Breast epithelium (tissue), 4 donors: ENCODE results near the gene RAB44. TPM values are rescaled to one million over a fixed set of nuclear protein-coding genes. Genes with fewer than 3 reads are reported as not detected.

Experiments
- DNase-seq, 2 donors: peaks; one replicate each; pipeline ENCODE4 v3.0.0-alpha.2; 2019; ENCODE audit warnings: low spot score in 2 of 2
- H3K27ac ChIP-seq, 2 donors: fragments of 200-600 bp; sonication (generic) in 1 of 2; one replicate each; pipeline ENCODE4 v1.5.1; 2016 to 2019; ENCODE audit warnings: mild to moderate bottlenecking in 1 of 2
- H3K27me3 ChIP-seq, 2 donors: fragments of 200-600 bp; sonication (generic) in 1 of 2; one replicate each; pipeline versions ENCODE4 v1.5.1 to v1.6.0; 2017 to 2019; ENCODE audit warnings: control low read depth in 1 of 2, mild to moderate bottlenecking in 1 of 2
- H3K36me3 ChIP-seq: fragments of 200-600 bp; one replicate; pipeline ENCODE4 v1.5.1; 2019
- H3K4me1 ChIP-seq, 2 donors: fragments of 200-600 bp; sonication (generic); one replicate each; pipeline ENCODE4 v1.5.1; 2016 to 2019; ENCODE audit warnings: control low read depth in 1 of 2
- H3K4me3 ChIP-seq, 3 donors: fragments of 200-600 bp; sonication (generic); 1 replicate in 2 of 3; 2 replicates in 1 of 3; pipeline ENCODE4 v1.5.1; 2016 to 2019; ENCODE audit warnings: mild to moderate bottlenecking in 3 of 3, moderate library complexity in 2 of 3
- H3K9me3 ChIP-seq, 2 donors: fragments of 200-600 bp; sonication (generic) in 1 of 2; one replicate each; pipeline ENCODE4 v1.5.1; 2016 to 2019; ENCODE audit warnings: control low read depth in 1 of 2
- POLR2A ChIP-seq: fragments of 450-650 bp; IDR thresholded peaks from one replicate; pipeline ENCODE4 v1.6.1; 2016; ENCODE audit warnings: antibody characterized with exemption, mild to moderate bottlenecking, moderate library complexity
- POLR2AphosphoS5 ChIP-seq, 3 donors: sonication (generic); formaldehyde crosslinking; IDR thresholded peaks; one replicate each; pipeline ENCODE4 v1.6.1; 2017; ENCODE audit warnings: antibody characterized with exemption in 3 of 3
- intact Hi-C: fragments of 100-400 bp; cut with DNase I; formaldehyde crosslinking; loops from one replicate; pipeline ENCODE4 v1.15.1; 2023; ENCODE audit warnings: low total_unique reads
- total RNA-seq, 3 donors: library from RNA; depleted of rRNA; stranded (reverse); fragments of >200 nt; gene quantifications; one replicate each; pipeline ENCODE4 v1.1.0, GENCODE V29; 2016
- TF ChIP-seq, protein P1 (sequence below), 3 donors: fragments of 450-650 bp; IDR thresholded peaks; one replicate each; pipeline ENCODE4 v1.5.1; 2016 to 2017; ENCODE audit warnings: antibody characterized with exemption in 3 of 3, mild to moderate bottlenecking in 3 of 3, moderate library complexity in 3 of 3

Gene RAB44
- total RNA-seq, 3 donors from 2014 or later: under 0.01 to 1.9 (median 0.29) TPM

GRCh38 chr6:36752886-36753506, 55.4 kb downstream of the RAB44 start:
- no peaks in the 10 kb centered on the region for H3K27me3 ChIP-seq
- H3K9me3 ChIP-seq: no peaks in the 10 kb centered on the region
- H3K36me3 ChIP-seq: no peaks in the 10 kb centered on the region
- DNase-seq: no peak
- intact Hi-C loops: loop anchor here (10.0 kb wide), 1 partner anchor 118 kb away; no protein-coding TSS in a partner anchor
- H3K27ac ChIP-seq: no peak overlapping the region
- H3K4me1 ChIP-seq: peaks cover 0 to 7% of the 10 kb centered on the region in 2 donors
- TF ChIP-seq, protein P1, sequence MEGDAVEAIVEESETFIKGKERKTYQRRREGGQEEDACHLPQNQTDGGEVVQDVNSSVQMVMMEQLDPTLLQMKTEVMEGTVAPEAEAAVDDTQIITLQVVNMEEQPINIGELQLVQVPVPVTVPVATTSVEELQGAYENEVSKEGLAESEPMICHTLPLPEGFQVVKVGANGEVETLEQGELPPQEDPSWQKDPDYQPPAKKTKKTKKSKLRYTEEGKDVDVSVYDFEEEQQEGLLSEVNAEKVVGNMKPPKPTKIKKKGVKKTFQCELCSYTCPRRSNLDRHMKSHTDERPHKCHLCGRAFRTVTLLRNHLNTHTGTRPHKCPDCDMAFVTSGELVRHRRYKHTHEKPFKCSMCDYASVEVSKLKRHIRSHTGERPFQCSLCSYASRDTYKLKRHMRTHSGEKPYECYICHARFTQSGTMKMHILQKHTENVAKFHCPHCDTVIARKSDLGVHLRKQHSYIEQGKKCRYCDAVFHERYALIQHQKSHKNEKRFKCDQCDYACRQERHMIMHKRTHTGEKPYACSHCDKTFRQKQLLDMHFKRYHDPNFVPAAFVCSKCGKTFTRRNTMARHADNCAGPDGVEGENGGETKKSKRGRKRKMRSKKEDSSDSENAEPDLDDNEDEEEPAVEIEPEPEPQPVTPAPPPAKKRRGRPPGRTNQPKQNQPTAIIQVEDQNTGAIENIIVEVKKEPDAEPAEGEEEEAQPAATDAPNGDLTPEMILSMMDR (IDR thresholded peaks at IDR 0.05): no peak
- no peak for TF ChIP-seq POLR2A
- no peak for TF ChIP-seq POLR2AphosphoS5 (IDR thresholded peaks at IDR 0.05)
- H3K4me3 ChIP-seq: no peak overlapping the region

- no peak overlapping the region for H3K4me3 ChIP-seq
- intact Hi-C loops: loop anchor here (10.0 kb wide), 1 partner anchor 119 kb away; no protein-coding TSS in a partner anchor
- no peak for DNase-seq
- H3K9me3 ChIP-seq: no peaks in the 10 kb centered on the region
- peaks cover 0 to 7% of the 10 kb centered on the region in 2 donors for H3K4me1 ChIP-seq
- no peak overlapping the region for H3K27ac ChIP-seq
- TF ChIP-seq, protein P1 (IDR thresholded peaks at IDR 0.05): no peak
- TF ChIP-seq POLR2AphosphoS5 (IDR thresholded peaks at IDR 0.05) (no peak), POLR2A (no peak)
- H3K27me3 ChIP-seq: no peaks in the 10 kb centered on the region
- H3K36me3 ChIP-seq: no peaks in the 10 kb centered on the region
Measured at GRCh38 chr6:36753671-36754405, 56.2 kb downstream of the RAB44 start.

DNA sequence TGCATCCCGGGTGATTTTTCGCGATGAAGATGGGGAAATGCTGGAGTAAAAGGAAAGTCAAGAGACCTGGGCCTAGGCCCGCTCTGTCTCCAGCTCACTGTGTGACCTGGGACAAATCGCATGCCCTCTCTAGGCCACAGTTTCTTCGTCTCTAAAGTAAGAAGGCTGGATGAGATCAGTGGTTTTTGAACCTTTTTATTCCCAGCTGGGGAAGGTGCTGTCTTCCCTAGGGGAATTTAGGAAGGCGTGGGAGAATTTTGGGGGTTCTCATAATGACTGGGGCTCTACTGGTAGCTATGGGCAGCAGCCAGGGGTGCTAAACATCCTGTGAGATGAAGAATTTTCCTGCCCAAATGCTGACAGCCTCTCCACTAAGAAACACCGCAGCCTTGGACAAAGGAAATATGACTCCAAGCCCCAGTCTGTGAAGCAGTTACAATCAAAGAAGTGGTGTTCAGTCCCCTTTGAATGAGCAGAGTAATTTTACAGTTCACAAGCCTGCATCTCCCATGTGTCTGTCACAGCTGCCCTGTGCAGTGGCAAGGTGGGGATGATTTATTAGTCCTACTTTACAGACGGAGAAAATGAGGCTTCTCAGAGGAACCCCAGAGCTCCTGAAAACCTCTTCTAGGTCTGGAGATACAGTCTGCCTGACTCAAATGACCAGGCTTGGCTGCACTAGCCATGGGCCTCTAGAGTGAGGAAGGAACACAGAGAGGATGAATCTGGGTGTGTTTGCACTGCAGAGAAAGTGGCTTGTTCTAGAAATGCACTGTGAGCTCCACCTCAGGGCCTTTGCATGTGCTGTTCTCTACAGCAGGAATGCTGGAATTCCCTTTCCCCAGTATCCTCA, 57.2 kb downstream of the RAB44 start:
- H3K27ac ChIP-seq: no peak overlapping the region
- intact Hi-C loops: loop anchor here (10.0 kb wide), 1 partner anchor 120 kb away; no protein-coding TSS in a partner anchor
- DNase-seq: no peak
- H3K9me3 ChIP-seq: no peaks in the 10 kb centered on the region
- peaks cover 0 to 7% of the 10 kb centered on the region in 2 donors for H3K4me1 ChIP-seq
- no peak for TF ChIP-seq POLR2A
- no peak for TF ChIP-seq POLR2AphosphoS5 (IDR thresholded peaks at IDR 0.05)
- TF ChIP-seq, protein P1 (IDR thresholded peaks at IDR 0.05): no peak
- no peaks in the 10 kb centered on the region for H3K27me3 ChIP-seq
- H3K4me3 ChIP-seq: no peak overlapping the region
- no peaks in the 10 kb centered on the region for H3K36me3 ChIP-seq

DNA sequence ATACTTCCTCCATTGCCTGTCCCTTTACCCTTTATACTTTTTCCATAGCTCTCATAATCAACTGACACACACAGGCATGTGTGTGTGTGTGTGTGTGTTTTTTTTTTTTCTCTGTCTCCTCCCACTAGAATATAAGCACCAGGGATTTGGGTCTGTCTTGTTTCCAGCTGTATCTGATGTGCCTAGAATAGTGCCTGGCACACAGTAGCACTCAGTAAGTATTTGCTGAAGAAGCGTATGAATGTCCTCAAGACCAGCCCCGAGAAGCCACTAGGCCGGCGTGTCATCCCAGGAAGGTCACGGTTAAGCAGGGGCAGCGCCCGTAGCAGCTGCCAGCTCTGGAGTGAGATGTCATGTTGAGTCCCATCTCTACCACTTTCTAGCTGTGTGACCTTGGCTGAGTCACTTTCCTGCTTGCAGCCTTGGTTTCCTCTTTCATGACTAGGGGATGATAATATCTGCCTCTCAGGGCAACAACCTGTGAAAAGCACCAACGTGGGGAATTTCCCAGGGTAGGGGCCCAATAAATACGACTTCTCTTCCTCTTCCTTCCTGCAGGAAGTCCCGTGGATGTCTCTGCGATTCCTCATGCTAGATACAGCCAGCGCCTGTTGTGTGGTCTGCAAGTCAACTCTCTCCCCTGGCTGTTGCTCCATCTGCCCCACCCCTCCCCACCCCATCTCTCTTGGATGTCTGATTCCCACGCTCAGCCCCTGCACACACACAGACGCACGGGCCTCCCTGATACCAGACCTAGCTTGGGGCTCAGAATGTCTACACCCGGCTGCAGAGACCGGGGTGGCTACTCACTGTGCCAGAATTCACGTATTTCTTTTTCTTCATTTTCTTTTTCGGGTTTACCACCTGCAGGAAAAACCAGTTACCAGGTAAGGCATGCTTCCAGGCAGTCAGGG, 58.1 kb downstream of the RAB44 start:
- peak overlapping the region in 1 of 2 donors; percentile 9 for H3K27ac ChIP-seq
- intact Hi-C loops: loop anchor here (10.0 kb wide), 1 partner anchor 121 kb away; no protein-coding TSS in a partner anchor

More for the DNA sequence above, 58.1 kb downstream of the RAB44 start:
- H3K27me3 ChIP-seq: no peaks in the 10 kb centered on the region
- H3K4me1 ChIP-seq: peaks cover 0 to 7% of the 10 kb centered on the region in 2 donors
- H3K36me3 ChIP-seq: no peaks in the 10 kb centered on the region
- TF ChIP-seq POLR2A (no peak), POLR2AphosphoS5 (IDR thresholded peaks at IDR 0.05) (no peak)
- TF ChIP-seq, protein P1 (IDR thresholded peaks at IDR 0.05): no peak
- no peak overlapping the region for H3K4me3 ChIP-seq
- H3K9me3 ChIP-seq: no peaks in the 10 kb centered on the region
- DNase-seq: no peak
